ENCODE results near the gene SCGB3A1.

Gene SCGB3A1

DNA sequence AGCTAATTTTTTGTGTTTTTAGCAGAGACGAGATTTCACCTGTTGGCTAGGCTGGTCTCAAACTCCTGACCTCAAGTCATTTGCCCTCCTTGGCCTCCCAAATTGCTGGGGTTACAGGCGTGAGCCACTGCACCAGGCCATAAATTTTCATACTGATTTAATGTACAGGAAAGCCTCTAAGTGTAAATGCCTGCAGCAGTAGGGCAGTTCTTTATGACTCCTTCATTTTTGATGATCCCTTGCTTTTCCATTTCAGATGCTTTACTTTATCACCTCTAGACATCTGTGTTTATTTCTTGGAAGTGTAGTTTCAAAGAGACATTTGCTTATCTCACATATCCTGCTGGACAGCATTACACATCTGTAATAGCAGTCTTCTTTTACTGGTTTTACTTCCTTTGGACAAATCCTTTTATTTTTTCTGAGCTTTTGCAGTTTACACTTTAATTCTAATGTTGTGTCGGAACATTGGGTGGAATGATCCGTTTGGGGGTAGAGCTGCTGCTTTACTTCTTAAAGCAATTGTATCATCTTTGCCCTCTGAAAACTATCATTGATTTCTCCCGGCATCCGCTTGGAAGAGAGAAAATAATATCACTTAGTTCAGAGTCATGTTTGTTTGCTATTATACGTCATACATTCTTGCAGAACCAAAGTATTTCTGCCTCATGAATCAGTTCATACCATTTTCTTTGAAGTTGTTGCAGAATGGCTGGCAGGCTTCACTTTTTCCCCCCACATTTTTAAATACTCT is 36.0 kb downstream of the SCGB3A1 start:
- Histone ChIP-seq H3K27me3 (ENCODE audit: insufficient read depth, low read depth) (no peaks in the 10 kb centered on the region), H3K27ac (no peak overlapping the region), H3K9ac (no peak overlapping the region), H3K79me2 (ENCODE audit: insufficient read depth, low read depth) (no peaks in the 10 kb centered on the region), H2AFZ (ENCODE audit: low read depth) (no peak overlapping the region), H4K20me1 (ENCODE audit: insufficient read depth) (no peaks in the 10 kb centered on the region), H3K4me3 (IDR thresholded peaks at IDR 0.05; ENCODE audit: insufficient read depth, low read depth, low read length) (no peak overlapping the region), H3K4me2 (no peak overlapping the region), H3K4me1 (ENCODE audit: low read depth, poor library complexity, severe bottlenecking) (no peaks in the 10 kb centered on the region), H3K36me3 (ENCODE audit: insufficient read depth) (no peaks in the 10 kb centered on the region)
- TF ChIP-seq, protein P1, sequence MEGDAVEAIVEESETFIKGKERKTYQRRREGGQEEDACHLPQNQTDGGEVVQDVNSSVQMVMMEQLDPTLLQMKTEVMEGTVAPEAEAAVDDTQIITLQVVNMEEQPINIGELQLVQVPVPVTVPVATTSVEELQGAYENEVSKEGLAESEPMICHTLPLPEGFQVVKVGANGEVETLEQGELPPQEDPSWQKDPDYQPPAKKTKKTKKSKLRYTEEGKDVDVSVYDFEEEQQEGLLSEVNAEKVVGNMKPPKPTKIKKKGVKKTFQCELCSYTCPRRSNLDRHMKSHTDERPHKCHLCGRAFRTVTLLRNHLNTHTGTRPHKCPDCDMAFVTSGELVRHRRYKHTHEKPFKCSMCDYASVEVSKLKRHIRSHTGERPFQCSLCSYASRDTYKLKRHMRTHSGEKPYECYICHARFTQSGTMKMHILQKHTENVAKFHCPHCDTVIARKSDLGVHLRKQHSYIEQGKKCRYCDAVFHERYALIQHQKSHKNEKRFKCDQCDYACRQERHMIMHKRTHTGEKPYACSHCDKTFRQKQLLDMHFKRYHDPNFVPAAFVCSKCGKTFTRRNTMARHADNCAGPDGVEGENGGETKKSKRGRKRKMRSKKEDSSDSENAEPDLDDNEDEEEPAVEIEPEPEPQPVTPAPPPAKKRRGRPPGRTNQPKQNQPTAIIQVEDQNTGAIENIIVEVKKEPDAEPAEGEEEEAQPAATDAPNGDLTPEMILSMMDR (conservative IDR thresholded peaks at IDR 0.05; ENCODE audit: low read depth, low read length) = no peak

DNA sequence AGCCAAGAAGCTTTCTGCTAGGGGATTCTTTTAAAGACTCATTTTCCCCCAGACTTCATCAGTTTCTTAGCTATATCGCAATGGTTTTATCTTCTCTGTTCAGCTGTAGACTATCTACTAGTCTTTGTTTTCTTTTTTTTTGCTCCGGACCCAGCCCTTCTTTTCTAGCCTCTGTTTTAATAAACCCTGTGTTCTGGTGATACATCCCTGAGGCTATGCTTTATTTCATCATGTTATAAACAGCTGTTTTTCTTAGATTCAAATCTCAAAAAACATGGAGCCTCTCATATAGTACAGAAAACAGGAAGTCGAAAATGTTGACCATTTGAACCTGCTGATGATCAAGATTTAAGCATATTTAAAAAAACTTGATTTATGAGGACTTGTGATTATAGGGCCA is 37.8 kb downstream of the SCGB3A1 start:
- H3K79me2 ChIP-seq (ENCODE audit: insufficient read depth, low read depth) = no peaks in the 10 kb centered on the region
- no peaks in the 10 kb centered on the region for H3K27me3 ChIP-seq (ENCODE audit: insufficient read depth, low read depth)
- no peak overlapping the region for H3K4me2 ChIP-seq
- H3K4me1 ChIP-seq (ENCODE audit: low read depth, poor library complexity, severe bottlenecking) = no peaks in the 10 kb centered on the region
- TF ChIP-seq, protein P1 (conservative IDR thresholded peaks at IDR 0.05; ENCODE audit: low read depth, low read length) = no peak
- no peaks in the 10 kb centered on the region for H4K20me1 ChIP-seq (ENCODE audit: insufficient read depth)
- no peak overlapping the region for H3K27ac ChIP-seq
- H3K9ac ChIP-seq = no peak overlapping the region
- no peaks in the 10 kb centered on the region for H3K36me3 ChIP-seq (ENCODE audit: insufficient read depth)
- no peak overlapping the region for H2AFZ ChIP-seq (ENCODE audit: low read depth)
- H3K4me3 ChIP-seq (IDR thresholded peaks at IDR 0.05; ENCODE audit: insufficient read depth, low read depth, low read length) = no peak overlapping the region

DNA sequence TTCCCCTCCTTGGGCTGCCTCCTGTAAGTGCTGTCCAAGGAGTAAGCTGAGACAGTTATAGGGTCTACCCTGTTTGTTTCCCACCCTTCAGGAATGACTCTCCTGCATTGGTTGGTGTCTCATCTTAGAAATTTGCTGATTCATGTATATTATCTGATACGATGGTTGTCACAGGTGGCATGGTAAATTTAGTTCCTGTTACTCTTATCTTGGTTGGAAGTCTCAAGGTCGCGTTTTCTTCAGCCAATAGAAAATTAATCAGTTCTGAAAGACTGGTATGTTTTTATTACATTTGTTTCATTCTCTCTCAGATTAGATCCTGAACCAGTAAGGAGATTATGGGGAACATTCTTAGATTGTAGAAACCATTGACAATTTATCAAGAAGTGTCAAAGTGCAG is 42.7 kb downstream of the SCGB3A1 start:
- Histone ChIP-seq H4K20me1 (ENCODE audit: insufficient read depth) (no peaks in the 10 kb centered on the region), H3K27ac (no peak overlapping the region), H3K4me2 (no peak overlapping the region), H3K27me3 (ENCODE audit: insufficient read depth, low read depth) (no peaks in the 10 kb centered on the region), H3K9ac (no peak overlapping the region), H2AFZ (ENCODE audit: low read depth) (no peak overlapping the region), H3K36me3 (ENCODE audit: insufficient read depth) (no peaks in the 10 kb centered on the region), H3K79me2 (ENCODE audit: insufficient read depth, low read depth) (0 out of 2 replicates have a peak, but pooled peaks cover 6% of the 10 kb centered on the region), H3K4me1 (ENCODE audit: low read depth, poor library complexity, severe bottlenecking) (no peaks in the 10 kb centered on the region), H3K4me3 (IDR thresholded peaks at IDR 0.05; ENCODE audit: insufficient read depth, low read depth, low read length) (no peak overlapping the region)
- TF ChIP-seq, protein P1 (conservative IDR thresholded peaks at IDR 0.05; ENCODE audit: low read depth, low read length) = no peak

DNA sequence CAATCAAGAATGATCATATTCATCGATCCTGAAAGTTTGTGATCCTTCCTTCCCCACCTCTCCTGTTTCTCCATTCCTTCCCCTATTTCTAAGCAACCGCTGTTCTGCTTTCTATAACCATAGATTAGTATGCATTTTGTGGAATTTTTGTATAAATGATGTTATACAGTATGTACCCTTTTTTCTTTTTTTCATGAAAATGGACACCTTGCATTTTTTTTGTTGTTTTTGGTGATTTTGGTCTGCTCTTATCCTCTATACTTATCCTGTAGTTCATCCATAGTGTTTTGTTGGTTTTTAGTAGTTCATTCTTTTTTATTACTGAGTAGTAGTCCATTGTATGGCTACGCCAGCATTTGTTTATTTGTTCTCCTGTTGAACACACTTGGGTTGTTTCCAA is 46.1 kb downstream of the SCGB3A1 start:
- no peak overlapping the region for H2AFZ ChIP-seq (ENCODE audit: low read depth)

More for the DNA sequence above, 46.1 kb downstream of the SCGB3A1 start:
- TF ChIP-seq, protein P1 (conservative IDR thresholded peaks at IDR 0.05; ENCODE audit: low read depth, low read length) = no peak
- Histone ChIP-seq H3K27ac (no peak overlapping the region), H3K9ac (no peak overlapping the region), H3K4me2 (no peak overlapping the region), H3K27me3 (ENCODE audit: insufficient read depth, low read depth) (no peaks in the 10 kb centered on the region), H3K36me3 (ENCODE audit: insufficient read depth) (no peaks in the 10 kb centered on the region), H4K20me1 (ENCODE audit: insufficient read depth) (no peaks in the 10 kb centered on the region), H3K4me1 (ENCODE audit: low read depth, poor library complexity, severe bottlenecking) (peaks cover 1% of the 10 kb centered on the region), H3K4me3 (IDR thresholded peaks at IDR 0.05; ENCODE audit: insufficient read depth, low read depth, low read length) (no peak overlapping the region), H3K79me2 (ENCODE audit: insufficient read depth, low read depth) (0 out of 2 replicates have a peak, but pooled peaks cover 10% of the 10 kb centered on the region)

Measured in KMS-11 (cell line).